ENCODE measurements around the gene CACNB4.
A peak's percentile ranks its signal among the peaks of the same experiment; 100 is the strongest.

CACNB4 gene

GRCh38 chr2:151974988-151975387 is 123.9 kb downstream of the CACNB4 start:
- Mint-ChIP-seq H3K4me1 (peaks cover 45% of the 10 kb centered on the region), H3K4me3 (no peak overlapping the region), H3K36me3 (ENCODE audit: low read depth) (no peaks in the 10 kb centered on the region), H3K27ac (no peak overlapping the region), H3K27me3 (ENCODE audit: low read depth) (no peaks in the 10 kb centered on the region), H3K9me3 (no peaks in the 10 kb centered on the region)
- TF ChIP-seq CTCF (IDR thresholded peaks at IDR 0.05; ENCODE audit: unreplicated experiment in 3 of 3) = no peak

- Mint-ChIP-seq H3K9me3 (no peaks in the 10 kb centered on the region), H3K36me3 (ENCODE audit: low read depth) (no peaks in the 10 kb centered on the region), H3K4me3 (peak overlapping the region; percentile 53 to 70 (median 55)), H3K27ac (peak overlapping the region in 2 of 3 experiments; percentile 9 to 66), H3K27me3 (ENCODE audit: low read depth) (no peaks in the 10 kb centered on the region), H3K4me1 (peaks cover 44% of the 10 kb centered on the region)
- TF ChIP-seq CTCF (IDR thresholded peaks at IDR 0.05; ENCODE audit: unreplicated experiment in 3 of 3) = no peak
Measured at GRCh38 chr2:151973901-151974199, 125.0 kb downstream of the CACNB4 start.

GRCh38 chr2:151973013-151973900 is 125.6 kb downstream of the CACNB4 start:
- no peak for TF ChIP-seq CTCF (IDR thresholded peaks at IDR 0.05; ENCODE audit: unreplicated experiment in 3 of 3)
- Mint-ChIP-seq H3K27ac (peak overlapping the region; percentile 9 to 66 (median 15)), H3K36me3 (ENCODE audit: low read depth) (no peaks in the 10 kb centered on the region), H3K4me1 (peaks cover 49% of the 10 kb centered on the region), H3K4me3 (peak overlapping the region; percentile 53 to 70 (median 55)), H3K9me3 (no peaks in the 10 kb centered on the region), H3K27me3 (ENCODE audit: low read depth) (no peaks in the 10 kb centered on the region)

GRCh38 chr2:151972241-151973012 is 126.4 kb downstream of the CACNB4 start:
- no peak for TF ChIP-seq CTCF (IDR thresholded peaks at IDR 0.05; ENCODE audit: unreplicated experiment in 3 of 3)
- Mint-ChIP-seq H3K27me3 (ENCODE audit: low read depth) (no peaks in the 10 kb centered on the region), H3K36me3 (ENCODE audit: low read depth) (no peaks in the 10 kb centered on the region), H3K4me3 (peak overlapping the region in 2 of 3 experiments; percentile 53 to 70), H3K9me3 (no peaks in the 10 kb centered on the region), H3K4me1 (peaks cover 55% of the 10 kb centered on the region), H3K27ac (peak overlapping the region; percentile 9 to 66 (median 31))

GRCh38 chr2:151971301-151972051 is 127.4 kb downstream of the CACNB4 start:
- Mint-ChIP-seq H3K36me3 (ENCODE audit: low read depth) (no peaks in the 10 kb centered on the region), H3K4me3 (no peak overlapping the region)

More at GRCh38 chr2:151971301-151972051, 127.4 kb downstream of the CACNB4 start:
- peaks cover 56% of the 10 kb centered on the region for H3K4me1 Mint-ChIP-seq
- no peaks in the 10 kb centered on the region for H3K27me3 Mint-ChIP-seq (ENCODE audit: low read depth)
- TF ChIP-seq CTCF (IDR thresholded peaks at IDR 0.05; ENCODE audit: unreplicated experiment in 3 of 3) = no peak
- no peak overlapping the region for H3K27ac Mint-ChIP-seq
- no peaks in the 10 kb centered on the region for H3K9me3 Mint-ChIP-seq
